Stimulated activated CD4-positive, alpha-beta T cell treated with anti-CD3 and anti-CD28 coated beads, Interleukin-12 subunit alpha, Interleukin-12 subunit beta, amount 100 ng/mL, for 48 hours (primary cell): ENCODE data around the gene VCPKMT.

Experiments used
- DNase-seq, 3 donors: peaks; one replicate each; pipeline ENCODE4 v3.0.0-alpha.2; 2020; ENCODE audit warnings: low read depth in 2 of 3, low spot score in 1 of 3

Gene VCPKMT

DNA sequence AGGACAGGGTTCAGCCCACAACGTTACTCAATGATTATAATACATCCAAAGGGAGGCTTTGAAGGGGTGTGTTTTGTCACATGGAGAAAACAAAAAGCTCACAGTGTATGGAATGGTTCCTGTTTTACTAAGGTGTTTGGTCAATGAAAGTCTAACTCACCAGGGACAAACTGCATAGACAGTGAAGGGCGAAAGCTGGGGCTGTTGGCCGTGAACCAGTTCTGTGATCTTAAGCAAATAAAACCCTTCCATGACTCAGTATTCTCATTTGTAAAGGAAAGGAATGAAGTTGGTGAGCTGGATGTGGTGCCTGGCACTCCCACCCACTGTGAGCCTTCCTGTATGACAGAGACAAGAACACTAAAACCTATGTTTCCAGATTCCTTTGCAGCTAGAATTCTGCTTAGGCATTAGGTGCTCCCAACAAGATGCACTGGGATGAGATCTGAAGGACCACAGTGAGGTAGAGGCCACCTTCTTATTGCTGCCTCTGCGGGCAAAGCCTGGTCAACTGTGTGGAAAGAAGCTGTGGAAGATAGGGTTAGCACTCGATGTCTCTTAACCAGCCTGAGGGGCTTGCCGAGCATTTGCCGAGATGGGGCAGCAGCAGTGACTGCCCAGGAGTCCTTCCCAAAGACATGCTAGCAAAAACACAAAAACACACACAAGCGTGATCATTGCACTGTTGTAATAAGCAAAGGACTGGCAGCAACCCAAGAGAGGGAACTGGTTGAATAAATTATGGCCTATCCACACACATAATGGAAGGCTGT lies 48.5 kb downstream of the VCPKMT start:
- no peak for DNase-seq

- DNase-seq = no peak
Measured at GRCh38 chr14:50065583-50065982, 50.8 kb downstream of the VCPKMT start.

DNA sequence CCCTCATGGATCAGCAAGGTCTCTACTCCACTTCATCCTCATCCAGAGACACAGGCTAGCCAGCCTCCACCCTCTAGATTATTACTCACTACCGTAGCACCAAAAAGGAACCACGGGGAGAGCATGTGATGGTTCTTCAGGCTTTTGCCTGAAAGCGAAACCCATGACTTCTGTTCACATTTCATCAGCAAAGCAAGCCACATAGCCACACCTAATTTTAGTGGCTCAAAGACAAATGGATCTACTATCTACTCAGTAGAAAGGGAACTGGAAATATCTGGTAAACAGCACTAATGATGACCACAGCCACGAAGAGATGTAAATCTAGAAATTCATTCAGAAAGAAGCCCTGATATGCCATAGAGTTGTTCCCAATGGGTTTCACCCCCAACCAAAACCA lies 51.4 kb downstream of the VCPKMT start:
- DNase-seq = peak in 2 of 3 donors; percentile 55 to 65

GRCh38 chr14:50063876-50064420 lies 52.4 kb downstream of the VCPKMT start:
- DNase-seq = no peak

- peak; percentile 69 to 81 (median 73) for DNase-seq
Measured at GRCh38 chr14:50062438-50063085, 53.8 kb downstream of the VCPKMT start.

- peak in 1 of 3 donors; percentile 56 for DNase-seq
Measured at GRCh38 chr14:50061664-50062437, 54.5 kb downstream of the VCPKMT start.

GRCh38 chr14:50060871-50061663 lies 55.3 kb downstream of the VCPKMT start:
- DNase-seq = no peak

DNA sequence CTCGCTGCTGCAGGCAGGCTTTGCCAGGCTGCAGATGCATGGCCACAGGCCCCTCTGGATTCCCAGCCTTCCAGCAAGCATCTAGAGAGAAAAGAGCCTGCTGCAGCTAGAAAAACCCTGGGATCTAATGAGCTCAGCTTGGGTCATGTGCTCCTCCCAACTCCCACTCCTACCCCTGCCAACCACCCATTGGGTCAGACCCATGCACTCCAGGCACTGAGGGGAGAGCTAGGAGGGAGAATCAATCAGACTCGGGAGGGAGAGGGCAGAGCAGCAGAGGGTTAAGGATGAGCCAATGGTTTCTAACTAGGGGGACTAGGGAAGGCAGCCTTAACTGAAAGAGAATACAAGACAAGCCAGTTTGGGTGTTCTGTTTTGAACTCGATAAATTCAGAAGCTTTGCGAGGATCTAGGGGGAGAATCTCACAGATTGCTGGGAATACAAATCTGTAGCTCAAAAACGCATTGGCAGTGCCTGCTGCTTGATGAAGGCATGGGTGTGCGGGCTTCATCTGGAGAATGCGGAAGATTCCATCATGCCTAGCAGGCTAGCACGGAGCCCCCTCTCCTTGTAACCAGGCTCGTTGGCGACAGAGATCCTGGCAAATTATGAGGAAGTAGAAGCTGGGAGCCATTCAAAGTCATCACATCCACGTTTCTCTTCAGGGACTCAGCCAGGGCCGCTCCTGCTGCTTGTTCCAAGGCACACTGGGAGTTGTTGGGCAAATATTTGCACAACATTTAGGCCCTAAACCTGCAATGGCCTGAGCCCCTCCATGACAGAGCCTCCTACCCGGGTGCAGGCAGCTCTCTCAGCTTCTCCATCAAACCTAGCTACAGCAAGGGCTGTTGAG lies 56.4 kb downstream of the VCPKMT start:
- DNase-seq = no peak
